NCI-H1930 (cell line): ENCODE results near the gene RNF157.
A peak's percentile ranks its signal among the peaks of the same experiment; 100 is the strongest.

Experiments used
- DNase-seq, 2 experiments: peaks; one replicate each; lab custom pipeline; 2025; lab: John Stamatoyannopoulos, UW

Gene RNF157

DNA sequence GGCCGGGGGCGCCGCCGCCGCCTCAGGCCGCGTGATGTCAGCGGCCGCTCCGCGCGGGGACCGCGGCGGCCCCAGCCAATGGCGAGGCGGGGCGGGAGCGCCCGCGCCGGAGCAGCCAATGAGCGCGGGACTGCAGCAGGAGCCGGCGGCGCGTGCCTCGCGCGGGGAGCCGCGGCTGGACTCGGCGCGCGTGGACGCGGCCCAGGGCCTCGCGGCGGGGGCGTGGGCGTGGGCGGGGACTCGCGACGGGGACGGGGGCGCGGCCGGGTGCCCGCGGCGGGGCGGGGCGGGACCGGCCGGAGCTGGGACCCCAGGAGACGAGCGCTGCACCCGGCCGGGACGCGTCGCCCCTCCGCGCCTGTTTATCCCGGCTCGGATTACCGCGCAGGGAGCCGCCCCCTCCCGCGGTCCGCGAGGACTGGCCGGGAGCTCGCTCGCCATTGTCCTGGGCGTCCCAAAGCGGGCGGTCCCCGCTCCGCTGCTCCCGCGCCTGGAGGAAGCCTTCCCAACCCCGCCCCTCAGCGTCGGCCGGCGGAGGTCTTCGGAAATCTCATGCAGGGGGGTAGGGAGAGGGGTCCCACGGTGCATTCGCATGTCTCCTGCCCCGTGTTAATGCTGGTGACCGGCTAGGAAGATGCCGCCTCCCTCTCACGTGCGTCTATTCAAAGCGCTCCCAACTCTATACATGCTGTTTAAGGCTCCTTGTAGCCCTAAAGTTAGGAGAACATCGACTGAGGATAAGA lies at the start of gene RNF157:
Gene RNF157, minus strand, starts transcription at position 33 of the 743 bp plus-strand sequence. CDS start 253 bp downstream, outside the sequence.
- peak; percentile 72 to 80 for DNase-seq

DNA sequence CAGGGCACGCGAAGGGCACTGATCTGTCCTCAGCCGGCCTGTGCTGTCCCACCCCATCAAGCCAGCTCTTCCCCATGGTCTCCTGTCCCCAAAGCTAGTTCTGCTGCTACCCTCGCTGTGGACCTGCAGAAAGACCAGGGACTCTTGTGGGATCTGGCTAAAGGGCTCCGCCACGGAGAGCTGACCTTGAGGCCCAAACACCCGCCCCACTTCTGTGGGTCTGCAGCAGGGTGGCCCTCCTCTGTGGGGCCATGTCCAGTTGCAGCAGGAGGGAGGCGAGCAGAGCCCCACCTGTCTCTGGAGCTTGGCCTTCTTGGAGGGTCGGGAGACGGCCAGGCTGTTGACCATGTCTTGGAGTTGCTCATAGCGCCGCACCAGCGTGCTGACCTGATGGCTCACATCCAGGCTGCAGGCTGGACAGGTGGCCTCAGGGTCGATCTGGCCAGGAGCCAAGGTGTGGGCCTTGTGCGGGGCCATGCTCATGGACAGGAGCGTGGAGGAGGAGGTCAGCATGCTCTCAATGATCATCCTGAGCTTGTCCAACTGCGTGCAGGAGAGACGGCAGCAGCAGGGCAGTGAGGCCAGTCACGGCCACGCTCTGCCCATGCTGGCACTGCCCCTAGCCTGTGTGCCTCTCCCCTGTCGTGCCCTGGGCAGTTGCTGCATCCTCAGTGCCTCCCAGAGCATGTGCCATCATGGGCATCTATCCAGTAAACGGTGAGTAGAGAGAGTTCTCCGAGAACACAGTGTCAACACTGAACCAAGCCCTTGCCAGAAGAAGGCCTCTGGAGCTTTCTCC lies 41.5 kb upstream of the RNF157 start:
- no peak for DNase-seq

DNA sequence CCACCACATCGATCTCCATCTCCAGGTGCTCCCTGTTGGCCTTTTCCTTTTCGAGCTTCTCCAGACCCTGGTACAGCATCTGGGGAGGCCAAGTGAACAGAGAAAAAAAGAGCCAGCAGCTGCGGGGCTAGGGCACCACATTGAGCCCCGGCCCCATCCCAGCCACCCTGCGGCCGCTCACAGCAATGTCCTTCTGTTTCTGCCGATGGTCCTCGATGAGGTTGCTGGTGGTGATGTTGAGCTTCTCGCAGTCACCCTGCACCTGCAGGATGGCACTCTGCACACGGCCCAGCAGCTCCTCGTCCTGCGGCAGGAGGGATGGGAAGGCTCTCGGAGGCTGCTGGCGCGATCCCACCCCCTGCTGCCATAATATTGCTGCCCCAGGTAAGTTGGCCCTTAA lies 40.4 kb upstream of the RNF157 start:
- no peak for DNase-seq

DNA sequence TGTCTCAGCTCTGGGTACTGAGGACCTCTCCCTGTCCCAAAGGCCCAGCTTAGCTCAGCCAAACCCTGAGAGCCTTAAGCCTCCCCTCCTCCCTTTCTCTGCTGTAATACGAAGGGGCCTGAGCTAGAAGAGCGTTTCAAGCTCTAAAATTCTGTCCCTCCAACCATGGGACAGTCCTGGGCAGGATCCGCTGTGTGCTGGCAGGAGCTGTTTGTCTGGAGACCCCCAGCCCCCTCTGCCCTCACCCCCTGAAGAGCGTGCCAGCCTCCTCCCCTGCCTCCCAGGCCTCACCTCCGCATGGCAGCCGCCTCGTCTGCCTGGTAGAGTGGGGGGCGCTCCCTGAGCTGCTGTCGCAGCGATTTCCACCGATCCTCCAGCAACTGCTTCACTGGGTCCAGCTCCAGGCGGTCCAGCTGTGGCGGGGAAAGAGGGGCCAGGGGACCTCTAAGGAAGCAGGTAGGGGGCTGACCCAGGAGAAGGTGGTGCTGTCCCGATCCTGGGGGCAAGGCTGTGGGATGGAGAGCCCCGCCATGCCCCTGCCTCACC lies 39.5 kb upstream of the RNF157 start:
- DNase-seq = no peak

DNA sequence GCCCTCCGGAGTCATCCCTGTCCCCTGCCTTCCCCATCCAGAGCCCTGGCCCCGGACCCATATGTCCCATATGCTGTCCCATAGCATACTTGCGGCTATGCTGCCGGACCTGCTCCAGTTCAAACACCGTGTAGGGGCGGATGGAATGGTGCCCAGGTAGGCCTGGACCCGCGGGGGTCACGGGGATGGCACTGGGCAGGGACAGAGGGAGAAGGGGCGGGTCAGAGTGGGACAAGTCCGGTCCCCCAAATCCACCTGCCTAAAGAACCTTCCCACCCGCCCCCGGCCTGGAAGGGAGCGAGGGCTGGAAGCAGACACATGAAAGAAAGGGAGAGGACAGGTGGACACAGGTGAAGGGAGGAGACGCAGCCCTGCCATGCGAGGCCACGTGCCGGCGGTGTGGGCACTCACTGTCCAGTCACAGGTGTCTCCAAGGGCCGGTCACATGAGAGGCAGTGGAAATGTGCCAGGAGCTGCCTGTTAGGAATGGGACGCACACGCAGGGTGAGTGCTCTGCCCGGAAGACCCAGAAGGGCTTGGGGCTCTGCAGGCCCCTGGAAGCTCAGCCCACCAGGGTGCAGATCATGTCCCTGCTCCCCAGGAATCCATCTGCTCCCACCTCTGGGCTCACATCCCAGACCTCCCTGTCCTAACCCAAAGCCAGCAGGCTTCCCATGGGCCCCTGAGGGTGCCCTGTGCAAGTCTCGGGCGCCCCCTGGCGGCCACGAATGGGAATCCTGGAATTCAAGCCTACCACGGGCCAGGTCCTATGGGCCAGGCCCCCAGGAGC lies 38.9 kb upstream of the RNF157 start:
- DNase-seq = peak; percentile 71 to 84

DNA sequence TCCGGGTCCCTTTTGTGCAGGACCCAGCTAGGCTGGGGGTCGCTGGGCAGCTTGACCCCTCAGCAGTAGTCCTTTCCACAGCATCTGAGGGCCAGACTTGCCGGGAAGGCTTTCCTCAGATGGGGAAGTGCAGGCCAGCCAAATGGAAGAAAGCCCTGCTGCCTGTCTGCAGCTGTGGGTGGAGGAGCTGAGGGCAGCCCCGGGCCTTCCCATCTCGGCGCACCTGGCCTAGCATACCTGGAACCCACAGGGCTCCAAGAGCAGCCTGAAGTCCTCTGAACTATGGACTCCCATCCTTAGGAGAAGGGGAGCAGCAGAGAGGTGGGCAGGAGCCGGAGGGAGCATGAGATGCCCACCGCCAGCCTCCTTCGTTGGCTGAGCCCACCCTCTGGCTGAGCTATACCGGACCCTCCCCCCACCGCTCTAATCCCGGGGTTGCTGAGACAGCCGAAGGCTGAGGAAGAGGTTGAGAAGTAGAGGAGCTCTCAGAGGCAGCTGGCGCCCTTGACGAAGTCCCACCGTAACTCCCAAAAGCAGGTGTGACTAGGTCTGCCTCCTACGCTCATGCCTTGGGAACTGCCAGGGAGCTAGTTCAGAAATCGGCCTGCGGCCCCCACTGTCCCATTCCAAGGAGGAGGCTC lies 38.1 kb upstream of the RNF157 start:
- DNase-seq = no peak

DNA sequence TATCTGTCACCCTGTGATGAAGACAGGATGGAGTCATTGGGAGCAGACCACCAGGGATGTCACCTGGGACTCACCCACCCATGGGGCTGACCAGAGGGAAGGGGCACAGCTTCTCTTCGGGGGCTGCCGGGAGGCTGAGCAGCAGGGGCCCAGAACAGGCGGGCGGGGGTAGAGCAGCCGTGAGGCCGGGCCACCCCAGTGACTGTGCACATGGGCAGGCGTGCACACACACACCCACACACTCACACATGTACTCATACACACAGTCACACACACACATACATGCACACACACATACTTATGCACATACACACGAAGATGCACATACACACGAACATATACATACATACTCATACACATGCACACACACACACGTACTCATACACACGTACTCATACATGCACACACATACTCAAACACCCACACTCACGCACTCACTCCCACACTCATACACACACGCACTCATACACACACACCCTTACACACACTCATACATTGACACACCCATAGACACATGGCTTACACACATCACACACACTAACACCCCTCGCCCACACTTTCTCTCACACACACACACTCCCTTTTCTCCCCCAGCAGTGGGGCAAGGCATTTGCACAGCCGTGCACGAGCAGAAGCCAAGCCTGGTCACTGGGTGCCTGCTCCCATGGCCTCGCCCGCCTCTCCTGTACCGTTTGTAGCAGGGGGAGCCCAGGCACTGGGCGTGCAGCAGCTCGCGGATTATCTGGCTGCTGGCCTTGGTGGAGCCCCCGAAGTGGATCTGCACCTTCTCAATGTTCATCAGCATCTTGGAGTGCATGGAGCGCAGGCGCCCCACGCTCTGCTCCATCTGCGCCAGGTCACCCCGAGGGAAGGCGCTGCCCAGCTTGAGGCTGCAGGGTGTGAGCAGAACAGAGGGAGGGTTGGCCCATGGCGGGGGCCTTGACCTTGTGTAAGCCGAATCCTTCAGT lies 37.3 kb upstream of the RNF157 start:
- no peak for DNase-seq

DNA sequence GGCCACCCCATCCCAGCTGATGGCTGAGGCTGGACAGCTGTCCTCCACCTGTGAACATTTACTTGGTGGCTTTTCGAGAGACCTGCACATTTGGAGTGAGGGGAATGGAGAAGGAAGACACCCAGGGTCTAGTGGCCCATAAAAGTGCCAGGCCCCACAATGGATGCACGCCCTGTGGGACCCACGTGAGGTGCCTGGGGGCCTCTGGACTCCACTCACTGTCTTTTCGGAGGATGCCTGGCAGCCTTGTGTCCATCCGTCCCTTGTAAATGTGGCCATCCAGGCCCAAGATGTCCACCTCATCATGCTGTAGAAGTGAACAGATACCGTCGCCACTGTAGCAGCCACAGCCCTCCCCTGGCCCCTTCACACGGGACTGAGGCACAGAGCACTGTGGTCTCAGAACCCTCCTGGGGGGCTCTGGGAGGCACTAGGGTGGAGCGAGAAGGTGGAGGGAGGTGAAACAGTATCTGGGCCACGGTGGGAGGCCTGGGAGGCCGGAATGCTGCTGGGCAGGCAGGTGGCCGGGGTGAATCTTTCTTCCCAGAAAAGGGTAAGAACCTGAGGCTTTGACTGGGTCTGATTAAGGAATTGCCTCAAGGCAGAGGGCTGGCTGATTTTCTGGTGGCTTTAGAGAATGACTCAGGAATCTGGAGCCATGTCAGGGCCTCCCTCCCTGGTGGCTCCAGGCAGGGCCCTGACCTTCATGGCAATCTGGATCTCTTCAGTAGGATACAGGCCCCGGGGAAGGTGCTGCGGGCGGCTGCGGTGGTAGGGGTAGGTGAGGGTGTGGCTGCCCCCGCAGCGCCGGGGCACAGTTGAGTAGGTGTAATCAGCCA lies 36.4 kb upstream of the RNF157 start:
- no peak for DNase-seq

DNA sequence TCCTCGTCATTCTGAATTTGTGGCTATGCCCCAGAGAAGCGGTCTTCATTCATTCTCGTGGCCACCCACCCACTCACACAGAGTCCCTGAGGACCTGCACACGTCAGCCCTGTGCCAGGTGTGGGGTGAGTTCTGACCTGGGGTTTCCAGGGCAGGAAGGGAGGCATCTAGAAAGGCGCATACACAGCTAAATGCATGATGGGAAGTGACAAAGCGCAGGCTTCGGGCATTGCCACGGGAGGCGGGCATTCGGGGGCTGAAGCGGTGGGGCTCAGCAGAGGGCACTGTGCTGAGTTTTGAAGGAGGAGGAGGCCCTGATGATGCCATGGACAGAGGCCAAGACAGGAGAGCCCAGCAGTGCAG lies 35.8 kb upstream of the RNF157 start:
- no peak for DNase-seq

DNA sequence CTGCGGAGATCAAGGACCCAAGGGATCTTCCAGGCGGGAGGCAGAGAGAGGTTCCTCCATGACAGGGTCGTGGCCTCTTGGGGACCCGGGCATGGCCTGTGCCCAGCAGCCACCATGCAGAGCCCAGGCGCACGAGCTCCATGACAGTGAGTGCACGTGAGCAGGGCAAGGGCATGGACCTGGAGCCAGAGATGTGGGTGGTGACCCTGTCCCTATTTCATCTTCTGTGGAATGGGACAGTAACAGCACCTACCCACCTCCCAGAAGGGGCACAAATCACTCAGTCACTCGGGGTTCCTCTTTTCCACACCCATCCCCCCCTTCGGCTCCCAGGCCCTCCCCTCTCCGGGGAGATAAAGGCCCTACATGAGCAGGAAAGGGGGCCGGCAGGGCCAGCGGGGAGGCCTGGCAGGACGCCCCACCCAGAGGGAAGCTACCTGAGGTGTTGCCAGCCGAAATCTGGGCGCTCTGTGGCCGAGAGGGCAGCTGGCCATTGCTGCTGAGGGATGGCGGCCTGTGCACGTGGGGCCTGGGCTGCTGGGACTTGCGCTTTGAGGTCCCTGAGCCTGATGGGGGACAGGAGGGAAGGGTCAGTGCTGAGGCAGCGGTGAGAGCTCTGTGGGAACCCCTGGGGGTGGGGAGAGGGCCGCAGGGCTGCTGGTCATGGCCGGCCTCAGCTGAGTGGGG lies 35.2 kb upstream of the RNF157 start:
- no peak for DNase-seq

DNA sequence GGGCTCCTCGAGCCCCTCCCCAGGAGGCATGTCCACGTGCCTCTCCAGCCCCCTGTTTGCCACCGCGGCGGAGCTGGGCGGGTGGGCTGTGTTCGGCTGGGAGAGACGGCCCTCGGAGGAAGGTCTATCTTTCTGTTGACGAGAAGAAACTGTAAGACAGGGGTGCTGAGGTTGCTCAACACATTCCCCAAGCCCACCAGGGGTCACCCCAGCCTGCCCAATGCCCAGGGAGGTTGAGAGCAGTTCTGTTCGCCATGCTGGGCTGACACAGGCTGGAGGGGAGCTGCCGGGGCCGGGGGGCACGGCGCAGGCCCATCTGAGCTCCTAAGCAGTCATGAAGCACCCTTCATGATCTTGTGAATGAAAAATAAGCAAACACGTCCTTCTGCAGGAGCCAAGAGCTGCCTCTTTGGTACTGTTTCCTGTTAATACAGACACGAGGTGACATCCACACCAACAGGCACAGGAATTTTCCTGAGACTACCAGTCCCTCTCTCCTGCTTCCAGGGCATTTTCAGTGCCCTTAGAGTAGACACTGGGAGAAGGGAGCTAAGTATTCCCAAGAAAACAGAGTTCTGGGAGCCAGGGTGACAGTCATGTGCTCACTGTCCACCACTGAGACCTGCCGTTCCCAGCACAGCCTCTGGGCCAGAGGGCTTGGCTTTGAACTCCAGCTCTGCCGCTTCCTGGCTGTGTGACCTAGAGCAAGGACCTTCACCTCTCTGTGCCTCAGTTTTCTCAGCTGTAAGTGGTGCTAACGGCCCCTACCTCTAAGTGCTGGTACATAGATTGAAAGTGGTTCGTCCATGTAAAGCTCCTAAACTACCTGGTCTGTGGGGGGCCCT lies 34.0 kb upstream of the RNF157 start:
- no peak for DNase-seq

DNA sequence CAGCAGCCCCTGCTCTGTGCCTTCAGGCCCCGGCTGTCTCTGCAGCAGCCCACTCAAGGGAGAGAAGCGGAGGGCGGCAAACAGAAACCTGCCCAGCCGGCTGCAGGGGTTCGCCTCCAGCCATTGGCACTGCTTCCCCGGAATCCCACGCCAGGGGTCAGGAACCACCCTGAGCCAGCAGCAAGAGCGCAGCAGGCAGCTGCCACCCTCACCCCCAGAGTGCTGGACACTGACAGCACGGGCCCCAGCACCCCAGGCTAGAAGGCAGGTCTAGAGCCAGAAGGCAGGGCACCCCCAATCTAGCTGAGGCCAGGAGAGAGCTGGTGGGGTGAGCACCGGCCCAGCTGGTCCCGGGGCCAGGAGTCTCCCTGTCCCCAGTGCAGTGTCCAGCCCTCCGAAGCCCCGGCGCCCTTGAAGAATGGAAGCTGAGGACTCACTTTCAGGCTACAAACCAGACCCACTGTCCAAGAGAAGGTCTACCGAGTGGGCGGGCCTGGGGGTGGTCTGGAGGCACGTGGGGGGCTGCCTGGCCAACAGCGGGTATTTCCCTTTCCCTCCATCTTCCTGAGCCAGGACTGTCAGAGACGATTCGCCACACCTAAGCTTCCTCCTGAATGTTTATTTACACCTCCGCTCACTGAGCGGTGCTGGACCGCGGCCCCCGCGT lies 33.3 kb upstream of the RNF157 start:
- no peak for DNase-seq

DNA sequence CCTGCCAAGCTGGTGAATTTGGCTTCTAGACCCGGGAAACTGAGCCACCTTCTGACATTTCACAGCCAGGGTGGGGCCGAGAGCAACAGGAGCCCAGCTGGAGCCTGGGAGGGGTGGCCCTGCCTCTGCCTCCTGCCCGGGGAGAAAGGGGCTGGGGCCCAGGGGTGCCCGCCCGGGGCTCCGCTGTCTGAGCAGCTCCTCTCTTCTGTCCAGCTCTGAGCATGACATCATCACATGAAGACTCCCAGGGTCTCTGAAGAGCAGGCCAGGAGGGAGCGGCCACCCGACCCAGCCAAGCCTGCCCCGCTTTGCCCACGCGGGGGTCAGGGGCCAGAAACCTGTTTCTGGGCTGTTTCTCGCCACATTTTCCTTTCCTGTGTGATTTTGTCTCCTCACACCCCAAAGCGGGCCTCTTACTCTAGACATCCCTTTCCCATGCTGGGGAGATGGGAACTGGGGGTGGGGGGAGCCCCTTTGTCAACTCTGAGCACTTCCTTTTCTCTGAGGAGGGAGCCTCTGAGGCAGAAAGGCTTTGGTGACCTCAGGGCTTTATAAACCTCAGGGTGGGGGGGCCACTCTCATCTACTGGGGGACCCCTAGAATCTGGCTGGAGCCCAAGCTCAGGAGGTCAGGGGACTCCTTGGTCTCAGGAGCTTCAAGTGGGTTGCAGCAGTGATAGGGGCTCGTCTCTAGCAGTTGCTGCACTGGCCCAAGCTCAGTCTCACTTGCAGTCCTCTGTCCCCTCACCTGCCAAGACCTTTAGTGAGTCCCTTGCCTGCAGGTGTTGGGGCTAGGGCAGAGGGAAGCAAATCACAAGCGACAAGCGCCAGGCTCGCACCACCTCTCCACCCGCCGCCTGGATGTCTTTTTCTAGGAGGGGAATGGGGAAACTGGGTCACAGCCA lies 32.5 kb upstream of the RNF157 start:
- DNase-seq = no peak

DNA sequence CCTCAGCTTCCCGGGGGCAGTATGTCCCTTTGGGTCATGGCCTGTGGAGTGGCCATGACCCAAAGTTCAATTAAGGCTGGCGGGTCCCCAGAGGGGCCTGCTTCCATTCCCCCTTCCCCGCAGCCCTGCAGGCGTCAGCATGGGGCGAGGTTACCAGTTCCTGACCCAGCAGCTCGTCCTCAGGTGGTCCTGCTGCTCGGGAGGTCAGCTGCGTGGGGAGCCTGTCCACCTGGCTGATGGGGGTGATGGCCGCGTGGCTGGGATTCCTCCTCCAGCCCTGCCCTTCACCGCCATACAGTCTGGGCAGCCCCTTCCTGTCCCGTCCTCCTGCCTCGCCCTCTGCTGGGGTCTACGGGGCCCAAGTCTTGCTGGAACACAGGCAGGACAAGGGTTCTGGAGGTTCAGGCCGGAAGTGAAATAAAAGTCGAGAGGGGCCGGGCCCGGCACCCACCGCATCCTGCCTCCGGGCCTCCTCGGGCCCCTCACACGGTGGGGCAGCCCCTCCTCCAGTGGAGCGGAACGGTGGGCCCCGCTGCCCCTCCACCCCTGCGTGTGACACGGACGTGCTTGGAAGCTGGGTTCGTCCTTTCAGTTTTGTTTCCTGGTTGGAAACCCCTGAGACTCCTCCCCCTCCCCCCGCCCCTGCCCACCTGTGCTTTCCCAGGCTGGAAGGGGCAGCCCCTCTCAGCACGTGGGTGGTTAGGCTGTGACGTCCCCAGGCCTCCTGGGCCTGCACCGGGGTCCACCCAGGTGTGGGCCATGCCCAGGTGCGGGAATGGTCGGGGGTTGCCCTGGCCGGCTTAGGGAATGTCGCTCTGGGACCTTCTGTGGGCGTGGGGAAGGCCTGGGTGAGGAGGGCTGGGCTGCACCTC lies 31.6 kb upstream of the RNF157 start:
- DNase-seq = no peak
